Heart left ventricle (tissue), 16 donors: ENCODE data around the gene SLC44A5. TPM values are rescaled to one million over a fixed set of nuclear protein-coding genes. Genes with fewer than 3 reads are reported as not detected.

Experiments
- ATAC-seq, 4 donors: fragments of 200-7000 bp; cut with Tn5 transposase; one replicate each; pipeline ENCODE4 v1.9.1; 2020 to 2022; ENCODE audit warnings: moderate library complexity in 4 of 4, mild to moderate bottlenecking in 3 of 4, moderate number of reproducible peaks in 1 of 4
- DNase-seq, 5 donors: peaks; one replicate each; pipeline ENCODE4 v3.0.0-alpha.2; 2020
- H3K27ac ChIP-seq, 12 donors: fragments of 200-600 bp; sonication (generic) in 4 of 12; one replicate each; pipeline versions ENCODE4 v1.5.0 to v1.8.0; 2016 to 2022; ENCODE audit warnings: mild to moderate bottlenecking in 2 of 12
- H3K27me3 ChIP-seq, 9 donors: fragments of 200-600 bp; sonication (generic) in 2 of 9; one replicate each; pipeline versions ENCODE4 v1.5.1 to v1.8.0; 2016 to 2022; ENCODE audit warnings: mild to moderate bottlenecking in 3 of 9
- H3K36me3 ChIP-seq, 9 donors: fragments of 200-600 bp; sonication (generic) in 2 of 9; one replicate each; pipeline versions ENCODE4 v1.5.0 to v1.8.0; 2018 to 2022; ENCODE audit warnings: mild to moderate bottlenecking in 2 of 9
- H3K4me1 ChIP-seq, 12 donors: fragments of 200-600 bp; sonication (generic) in 4 of 12; one replicate each; pipeline versions ENCODE4 v1.5.0 to v1.8.0; 2016 to 2022; ENCODE audit warnings: mild to moderate bottlenecking in 3 of 12
- H3K4me3 ChIP-seq, 12 donors: fragments of 200-600 bp; sonication (generic) in 4 of 12; one replicate each; pipeline versions ENCODE4 v1.5.0 to v1.8.0; 2017 to 2022; ENCODE audit warnings: mild to moderate bottlenecking in 9 of 12, moderate library complexity in 4 of 12
- H3K9me3 ChIP-seq, 12 donors: fragments of 200-600 bp; sonication (generic) in 4 of 12; one replicate each; pipeline versions ENCODE4 v1.5.0 to v1.8.0; 2016 to 2022; ENCODE audit warnings: mild to moderate bottlenecking in 1 of 12
- CTCF ChIP-seq, 12 donors: fragments of 200-600 bp; sonication (generic) in 4 of 12; IDR thresholded peaks; one replicate each; pipeline versions ENCODE4 v1.5.0 to v1.8.0; 2018 to 2022; ENCODE audit warnings: antibody characterized with exemption in 12 of 12, mild to moderate bottlenecking in 5 of 12
- POLR2A ChIP-seq, 2 donors: fragments of 450-650 bp; IDR thresholded peaks; one replicate each; pipeline ENCODE4 v1.6.1; 2017; ENCODE audit warnings: antibody characterized with exemption in 2 of 2, mild to moderate bottlenecking in 2 of 2, moderate library complexity in 2 of 2
- WGBS, 4 donors: extraction: QIAGEN DNeasy Blood & Tissue Kit in 2 of 4; methylation state at CpG; one replicate each; pipeline versions ENCODE4 v1.1.5 to v1.1.7; 2013 to 2018; 5-methylcytosine and 5-hydroxymethylcytosine counted together
- intact Hi-C, 10 donors: fragments of 100-400 bp; cut with DNase I; formaldehyde crosslinking; loops; one replicate each; pipeline versions ENCODE4 v1.11.1 to v1.14.2; 2022
- polyA plus RNA-seq, 2 donors: library from polyadenylated mRNA; stranded (reverse); fragments of 200-250 nt; gene quantifications; one replicate each; pipeline ENCODE4 v1.2.3, GENCODE V29; 2013
- total RNA-seq, 9 donors: library from RNA; depleted of rRNA in 2 of 9; stranded (reverse); fragments of >200 nt in 2 of 9; fragmentation: NEBNext Ultra II Directional in 3 of 9; extraction: Animal tissue kit (Norgen Biotek cat#: 25700) in 3 of 9; gene quantifications; one replicate each; pipeline versions ENCODE4 v1.1.0 to v1.2.4, GENCODE V29; 2016 to 2023
- donor health status: ischemic (EF 13 %, LVEDD 7.1; RV severe dilation, severe dysfunction).
- donor health status: healthy with polysubstance abuse.
- donor health status: DM: no; HTN: yes; CAD: no.
- donor health status: DM: no; HTN: no; CAD: no.
- donor health status: ischemic (EF 25% LVEDD 6.9; RV normal size, moderate dysfunction).
- donor health status: ischemic (EF 25% LVEDD 5.7; RV mildly dilated, moderate dysfunction).
- donor health status: healthy.
- donor health status: DM: yes; HTN: yes; CAD: no.
- donor health status: ischemic (EF 35%, LVEDD 5.7; RV mildly dilated, moderate dysfunction).
- donor health status: nonischemic (EF 11% LVEDD 7.7; RV severe dilation, severe dysfunction).
- donor health status: DM: yes; HTN: yes; CAD: no.
- donor health status: PGD.
- donor health status: ischemic (EF 29% LVEDD 5.4; RV normal size, mild dysfunction).
- donor health status: nonischemic (EF 23%, LVEDD 6.1; RV moderate dilation, normal function).

SLC44A5 gene
- total and polyA plus RNA-seq, 11 donors: 0.07 to 7.5 (median 1.8) TPM; not detected in 1

- H3K27me3 ChIP-seq: peaks cover 0 to 9% (median 0%) of the 10 kb centered on the region in 9 donors
- H3K36me3 ChIP-seq: no peaks in the 10 kb centered on the region
- no peaks in the 10 kb centered on the region for H3K4me1 ChIP-seq
- DNase-seq (no peak), ATAC-seq (no peak)
- H3K4me3 ChIP-seq: no peak overlapping the region
- H3K9me3 ChIP-seq: peaks cover 0 to 5% (median 0%) of the 10 kb centered on the region in 12 donors
- intact Hi-C loops: no loop called here
- TF ChIP-seq CTCF (IDR thresholded peaks at IDR 0.05) (no peak), POLR2A (IDR thresholded peaks at IDR 0.05) (no peak)
- 65 to 76% (median 72%) methylated on average over 4 of the region's 4 CpGs for WGBS, 4 donors
- no peak overlapping the region for H3K27ac ChIP-seq
Measured at GRCh38 chr1:75166821-75167220, 444.1 kb downstream of the SLC44A5 start.

- Histone ChIP-seq H3K9me3 (peaks cover 0 to 5% (median 0%) of the 10 kb centered on the region in 12 donors), H3K4me1 (no peaks in the 10 kb centered on the region), H3K27ac (no peak overlapping the region), H3K27me3 (peaks cover 0 to 9% (median 0%) of the 10 kb centered on the region in 9 donors), H3K4me3 (no peak overlapping the region), H3K36me3 (no peaks in the 10 kb centered on the region)
- ATAC-seq (no peak), DNase-seq (no peak)
- TF ChIP-seq POLR2A (IDR thresholded peaks at IDR 0.05) (no peak), CTCF (IDR thresholded peaks at IDR 0.05) (no peak)
- intact Hi-C loops: no loop called here
Measured at GRCh38 chr1:75165264-75165663, 445.6 kb downstream of the SLC44A5 start.

DNA sequence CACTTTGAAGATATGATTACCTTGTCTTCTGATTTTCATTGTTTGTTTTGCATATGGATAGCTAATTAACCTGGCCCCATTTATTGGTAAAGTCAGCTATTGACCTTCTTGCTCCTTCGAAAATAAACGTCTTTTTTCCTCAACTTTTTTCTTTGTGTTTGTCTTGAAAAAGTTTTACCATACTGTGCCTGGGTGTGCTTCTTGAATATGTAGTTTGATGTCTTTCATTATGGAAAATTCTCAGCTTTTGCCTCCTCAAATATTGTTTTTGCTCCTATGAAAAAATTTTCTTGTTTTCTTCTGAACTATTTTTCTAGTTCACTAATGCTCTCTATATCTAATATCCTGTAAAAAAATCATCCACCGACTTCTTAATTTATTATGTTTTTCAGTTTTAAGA lies 451.8 kb downstream of the SLC44A5 start:
- intact Hi-C loops: no loop called here
- Histone ChIP-seq H3K27ac (no peak overlapping the region), H3K4me3 (no peak overlapping the region), H3K36me3 (no peaks in the 10 kb centered on the region), H3K27me3 (peaks cover 0 to 5% (median 0%) of the 10 kb centered on the region in 9 donors), H3K9me3 (peaks cover 0 to 6% (median 0%) of the 10 kb centered on the region in 12 donors), H3K4me1 (no peaks in the 10 kb centered on the region)
- TF ChIP-seq POLR2A (IDR thresholded peaks at IDR 0.05) (no peak), CTCF (IDR thresholded peaks at IDR 0.05) (no peak)
- ATAC-seq (no peak), DNase-seq (no peak)
- WGBS, 4 donors: 84 to 88% (median 85%) methylated on average over 3 of the region's 3 CpGs

Other genes starting within 250 kb of the SLC44A5 start
- 100 to 1,000 TPM; 149 to 371 (median 253) TPM for gene ACADM, start 113.6 kb upstream of the SLC44A5 start, total RNA-seq
- 10 to 100 TPM; 45.4 to 85.5 TPM for gene ACADM, start 113.6 kb upstream of the SLC44A5 start, polyA plus RNA-seq
- gene RABGGTB, start 175.1 kb upstream of the SLC44A5 start, total RNA-seq: 10 to 100 TPM; 30.7 to 67.4 (median 55.1) TPM
- gene RABGGTB, start 175.1 kb upstream of the SLC44A5 start, polyA plus RNA-seq: 10 to 100 TPM; 43.0 to 63.3 TPM
- gene MSH4, start 185.8 kb upstream of the SLC44A5 start, total RNA-seq: under 1 TPM in 7 of 9 donors, not detected in 2; 0.19 to 0.62 (median 0.26) TPM
- under 1 TPM; 0.06 to 0.27 TPM for gene MSH4, start 185.8 kb upstream of the SLC44A5 start, polyA plus RNA-seq